HepG2 (cell line): ENCODE results near the gene SLC6A12. TPM values are rescaled to one million over a fixed set of nuclear protein-coding genes. Genes with fewer than 3 reads are reported as not detected.

Experiments
- ATAC-seq: fragments of 200-7000 bp; cut with Tn5 transposase; 3 replicates; pipeline ENCODE4 v1.9.1; 2020; ENCODE audit warnings: mild to moderate bottlenecking, moderate library complexity
- BruUV-seq: library from RNA; stranded (reverse); fragments of 400-500 nt; replicated peaks from 2 replicates; lab custom pipeline; 2021; lab: Mats Ljungman, UMichigan
- CTCF ChIA-PET: fragments of 300-600 bp; formaldehyde crosslinking; extraction: SDS; loops from one replicate; lab custom pipeline; 2021; ENCODE audit warnings: low total read pairs, inconsistent platforms, low intra/inter-chr PET ratio; lab: Yijun Ruan, JAX
- POLR2A ChIA-PET: fragments of 350-600 bp; sonication (Branson Sonifier 250); formaldehyde crosslinking; loops from one replicate; lab custom pipeline; 2020; ENCODE audit warnings: antibody characterized with exemption, inconsistent platforms; lab: Yijun Ruan, JAX
- DNase-seq: peaks from one replicate; pipeline ENCODE4 v3.0.0-alpha.2; 2015; ENCODE audit warnings: low spot score
- FAIRE-seq: peaks from 3 replicates; lab custom pipeline; 2011; peaks lifted over from hg19 to GRCh38; lab: Jason Lieb, UNC
- H2AFZ ChIP-seq: one replicate; pipeline ENCODE4 v1.6.1; 2011; ENCODE audit warnings: low read length, inconsistent platforms
- H3K27ac ChIP-seq: fragments of 300-600 bp; 3 replicates; pipeline ENCODE4 v1.8.0; 2011; ENCODE audit warnings: mixed run types, mild to moderate bottlenecking, mixed read lengths, low read length, inconsistent platforms; ENCODE audit not compliant: insufficient read depth; ENCODE audit errors: extremely low read length
- H3K27me3 ChIP-seq, 2 experiments: fragments of 200-600 bp in 1 of 2; 2 replicates in 1 of 2; 3 replicates in 1 of 2; pipeline versions ENCODE4 v1.6.0 to v1.8.0; 2011; ENCODE audit warnings: low read length in 2 of 2, mild to moderate bottlenecking in 2 of 2, moderate library complexity in 2 of 2, inconsistent platforms in 1 of 2; ENCODE audit not compliant: insufficient read depth in 2 of 2, control insufficient read depth in 1 of 2
- H3K36me3 ChIP-seq, 2 experiments: fragments of 200-600 bp in 1 of 2; replicated peaks in 1 of 2; 2 replicates in 1 of 2; 3 replicates in 1 of 2; pipeline versions ENCODE4 v1.5.1 to v1.8.0; 2011; ENCODE audit warnings: low read length in 2 of 2, inconsistent platforms in 1 of 2; ENCODE audit not compliant: insufficient read depth in 2 of 2, control insufficient read depth in 1 of 2
- H3K4me1 ChIP-seq: 2 replicates; pipeline ENCODE4 v1.5.1; 2012; ENCODE audit warnings: low read length, inconsistent platforms; ENCODE audit not compliant: insufficient read depth
- H3K4me2 ChIP-seq: 2 replicates; pipeline ENCODE4 v1.6.0; 2011; ENCODE audit warnings: low read depth, low read length, inconsistent platforms
- H3K4me3 ChIP-seq, 3 experiments: fragments of 200-600 bp in 1 of 3; sonication (generic), shearing (Covaris generic) in 1 of 3; replicated peaks in 1 of 3; 2 replicates each; pipeline ENCODE4 v1.5.1; 2011 to 2016; ENCODE audit warnings: low read length in 3 of 3, inconsistent platforms in 2 of 3, low read depth in 2 of 3, mild to moderate bottlenecking in 2 of 3, control low read depth in 1 of 3, mixed read lengths in 1 of 3; ENCODE audit not compliant: insufficient read depth in 1 of 3
- H3K79me2 ChIP-seq: one replicate; pipeline ENCODE4 v1.6.1; 2011; ENCODE audit warnings: low read length, inconsistent platforms; ENCODE audit not compliant: insufficient read depth
- H3K9ac ChIP-seq: 2 replicates; pipeline ENCODE4 v1.6.0; 2011; ENCODE audit warnings: mild to moderate bottlenecking, low read depth, low read length, inconsistent platforms; ENCODE audit not compliant: insufficient read depth
- H3K9me3 ChIP-seq: 2 replicates; pipeline ENCODE4 v1.5.1; 2012; ENCODE audit warnings: mild to moderate bottlenecking, low read length
- H4K20me1 ChIP-seq: 2 replicates; pipeline ENCODE4 v1.6.0; 2011; ENCODE audit warnings: inconsistent platforms, mild to moderate bottlenecking, low read length, moderate library complexity; ENCODE audit not compliant: insufficient read depth
- REXO4 ChIP-seq: sonication (generic); formaldehyde crosslinking; IDR thresholded peaks from 2 replicates; pipeline ENCODE4 v1.8.0; 2022; ENCODE audit warnings: missing genetic modification reagents, mild to moderate bottlenecking, borderline replicate concordance
- SMC3 ChIP-seq: IDR thresholded peaks from 2 replicates; pipeline ENCODE4 v1.6.1; 2011; ENCODE audit warnings: low read length, improper control_type of control experiment
- U2AF1 ChIP-seq: fragments of 200-400 bp; formaldehyde crosslinking; optimal IDR thresholded peaks from 2 replicates; pipeline ENCODE3; 2017; ENCODE audit warnings: mild to moderate bottlenecking, low read depth, low read length
- WGBS: methylation state at CpG from one replicate; pipeline ENCODE4 v1.1.6; 2017; ENCODE audit warnings: low lambda C conversion rate; 5-methylcytosine and 5-hydroxymethylcytosine counted together
- in situ Hi-C: cut with HindIII; loops from 2 replicates; pipeline ENCODE4 v1.10.0; 2017; ENCODE audit warnings: low pct_unique_long_range_greater_than_20kb; ENCODE audit not compliant: extremely low pct_ligation_motif_present
- intact Hi-C: fragments of 100-400 bp; cut with micrococcal nuclease; formaldehyde crosslinking; loops from one replicate; pipeline ENCODE4 v1.10.0; 2022; ENCODE audit not compliant: unreplicated experiment
- polyA plus RNA-seq, 8 experiments: library from polyadenylated mRNA; depleted of rRNA in 3 of 8; stranded (reverse) in 7 of 8; unstranded in 1 of 8; fragments of >200 nt; fragmentation: Illumina TruSeq in 4 of 8; extraction: Trizol in 4 of 8; gene quantifications; 2 replicates each; pipeline versions ENCODE4 v1.2.1 to v1.2.3, GENCODE V29; 2011 to 2016; ENCODE audit warnings: low read depth in 4 of 8, missing spikeins in 1 of 8, mixed read lengths in 1 of 8; ENCODE audit not compliant: insufficient read depth in 1 of 8
- total RNA-seq, 5 experiments: library from RNA; depleted of rRNA; stranded (reverse); fragments of >200 nt; fragmentation: Illumina TruSeq; extraction: Trizol; gene quantifications; 2 replicates each; pipeline ENCODE4 v1.2.3, GENCODE V29; 2016; ENCODE audit warnings: low read depth in 1 of 5
- TF ChIP-seq, protein P1 (sequence below): sonication (generic); formaldehyde crosslinking; IDR thresholded peaks from 2 replicates; pipeline ENCODE4 v1.4.0; 2020; ENCODE audit warnings: missing genetic modification reagents
- TF ChIP-seq, protein P2 (sequence below): sonication (generic); formaldehyde crosslinking; IDR thresholded peaks from 2 replicates; pipeline ENCODE4 v1.4.0; 2020; ENCODE audit warnings: missing genetic modification reagents
- TF ChIP-seq, protein P3 (sequence below): sonication (generic); formaldehyde crosslinking; IDR thresholded peaks from 2 replicates; pipeline ENCODE4 v1.4.0; 2020; ENCODE audit warnings: low read depth, missing genetic modification reagents
- TF ChIP-seq, protein P4 (sequence below): sonication (generic); formaldehyde crosslinking; IDR thresholded peaks from 2 replicates; pipeline ENCODE4 v1.4.0; 2020; ENCODE audit warnings: mild to moderate bottlenecking, missing genetic modification reagents

Gene SLC6A12
- total and polyA plus RNA-seq, 2 of the 13 experiments (the other 11 are each of a cell fraction or from before 2014, with no cell fraction given), result 3.7 to 18.8 TPM

DNA sequence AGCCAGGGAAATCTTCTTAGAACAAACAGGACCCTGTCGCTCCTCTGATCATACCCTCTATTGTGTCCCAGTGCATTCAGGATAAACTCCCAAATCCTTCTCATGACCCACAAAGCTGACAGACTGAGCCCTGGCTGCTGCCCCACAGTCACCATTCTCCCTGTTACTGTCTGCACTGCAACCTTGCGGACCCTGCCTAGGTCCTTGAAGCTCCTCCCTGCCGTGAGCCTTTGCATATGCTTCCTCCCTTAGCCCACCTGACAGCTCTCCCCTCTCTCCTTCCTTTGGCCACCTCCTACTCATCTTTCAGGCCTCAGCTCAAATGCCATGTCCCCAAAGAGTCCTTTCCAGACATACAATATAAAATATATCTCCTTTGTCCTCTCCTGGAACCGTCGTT, 62.4 kb downstream of the SLC6A12 start (continued):
- TF ChIP-seq, protein P1, sequence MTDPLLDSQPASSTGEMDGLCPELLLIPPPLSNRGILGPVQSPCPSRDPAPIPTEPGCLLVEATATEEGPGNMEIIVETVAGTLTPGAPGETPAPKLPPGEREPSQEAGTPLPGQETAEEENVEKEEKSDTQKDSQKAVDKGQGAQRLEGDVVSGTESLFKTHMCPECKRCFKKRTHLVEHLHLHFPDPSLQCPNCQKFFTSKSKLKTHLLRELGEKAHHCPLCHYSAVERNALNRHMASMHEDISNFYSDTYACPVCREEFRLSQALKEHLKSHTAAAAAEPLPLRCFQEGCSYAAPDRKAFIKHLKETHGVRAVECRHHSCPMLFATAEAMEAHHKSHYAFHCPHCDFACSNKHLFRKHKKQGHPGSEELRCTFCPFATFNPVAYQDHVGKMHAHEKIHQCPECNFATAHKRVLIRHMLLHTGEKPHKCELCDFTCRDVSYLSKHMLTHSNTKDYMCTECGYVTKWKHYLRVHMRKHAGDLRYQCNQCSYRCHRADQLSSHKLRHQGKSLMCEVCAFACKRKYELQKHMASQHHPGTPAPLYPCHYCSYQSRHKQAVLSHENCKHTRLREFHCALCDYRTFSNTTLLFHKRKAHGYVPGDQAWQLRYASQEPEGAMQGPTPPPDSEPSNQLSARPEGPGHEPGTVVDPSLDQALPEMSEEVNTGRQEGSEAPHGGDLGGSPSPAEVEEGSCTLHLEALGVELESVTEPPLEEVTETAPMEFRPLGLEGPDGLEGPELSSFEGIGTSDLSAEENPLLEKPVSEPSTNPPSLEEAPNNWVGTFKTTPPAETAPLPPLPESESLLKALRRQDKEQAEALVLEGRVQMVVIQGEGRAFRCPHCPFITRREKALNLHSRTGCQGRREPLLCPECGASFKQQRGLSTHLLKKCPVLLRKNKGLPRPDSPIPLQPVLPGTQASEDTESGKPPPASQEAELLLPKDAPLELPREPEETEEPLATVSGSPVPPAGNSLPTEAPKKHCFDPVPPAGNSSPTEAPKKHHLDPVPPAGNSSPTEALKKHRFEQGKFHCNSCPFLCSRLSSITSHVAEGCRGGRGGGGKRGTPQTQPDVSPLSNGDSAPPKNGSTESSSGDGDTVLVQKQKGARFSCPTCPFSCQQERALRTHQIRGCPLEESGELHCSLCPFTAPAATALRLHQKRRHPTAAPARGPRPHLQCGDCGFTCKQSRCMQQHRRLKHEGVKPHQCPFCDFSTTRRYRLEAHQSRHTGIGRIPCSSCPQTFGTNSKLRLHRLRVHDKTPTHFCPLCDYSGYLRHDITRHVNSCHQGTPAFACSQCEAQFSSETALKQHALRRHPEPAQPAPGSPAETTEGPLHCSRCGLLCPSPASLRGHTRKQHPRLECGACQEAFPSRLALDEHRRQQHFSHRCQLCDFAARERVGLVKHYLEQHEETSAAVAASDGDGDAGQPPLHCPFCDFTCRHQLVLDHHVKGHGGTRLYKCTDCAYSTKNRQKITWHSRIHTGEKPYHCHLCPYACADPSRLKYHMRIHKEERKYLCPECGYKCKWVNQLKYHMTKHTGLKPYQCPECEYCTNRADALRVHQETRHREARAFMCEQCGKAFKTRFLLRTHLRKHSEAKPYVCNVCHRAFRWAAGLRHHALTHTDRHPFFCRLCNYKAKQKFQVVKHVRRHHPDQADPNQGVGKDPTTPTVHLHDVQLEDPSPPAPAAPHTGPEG (CRISPR knock-in tag), result no peak
- no peak for TF ChIP-seq SMC3
- TF ChIP-seq, protein P2, sequence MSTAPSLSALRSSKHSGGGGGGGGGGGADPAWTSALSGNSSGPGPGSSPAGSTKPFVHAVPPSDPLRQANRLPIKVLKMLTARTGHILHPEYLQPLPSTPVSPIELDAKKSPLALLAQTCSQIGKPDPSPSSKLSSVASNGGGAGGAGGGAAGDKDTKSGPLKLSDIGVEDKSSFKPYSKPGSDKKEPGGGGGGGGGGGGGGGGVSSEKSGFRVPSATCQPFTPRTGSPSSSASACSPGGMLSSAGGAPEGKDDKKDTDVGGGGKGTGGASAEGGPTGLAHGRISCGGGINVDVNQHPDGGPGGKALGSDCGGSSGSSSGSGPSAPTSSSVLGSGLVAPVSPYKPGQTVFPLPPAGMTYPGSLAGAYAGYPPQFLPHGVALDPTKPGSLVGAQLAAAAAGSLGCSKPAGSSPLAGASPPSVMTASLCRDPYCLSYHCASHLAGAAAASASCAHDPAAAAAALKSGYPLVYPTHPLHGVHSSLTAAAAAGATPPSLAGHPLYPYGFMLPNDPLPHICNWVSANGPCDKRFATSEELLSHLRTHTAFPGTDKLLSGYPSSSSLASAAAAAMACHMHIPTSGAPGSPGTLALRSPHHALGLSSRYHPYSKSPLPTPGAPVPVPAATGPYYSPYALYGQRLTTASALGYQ, result no peak

DNA sequence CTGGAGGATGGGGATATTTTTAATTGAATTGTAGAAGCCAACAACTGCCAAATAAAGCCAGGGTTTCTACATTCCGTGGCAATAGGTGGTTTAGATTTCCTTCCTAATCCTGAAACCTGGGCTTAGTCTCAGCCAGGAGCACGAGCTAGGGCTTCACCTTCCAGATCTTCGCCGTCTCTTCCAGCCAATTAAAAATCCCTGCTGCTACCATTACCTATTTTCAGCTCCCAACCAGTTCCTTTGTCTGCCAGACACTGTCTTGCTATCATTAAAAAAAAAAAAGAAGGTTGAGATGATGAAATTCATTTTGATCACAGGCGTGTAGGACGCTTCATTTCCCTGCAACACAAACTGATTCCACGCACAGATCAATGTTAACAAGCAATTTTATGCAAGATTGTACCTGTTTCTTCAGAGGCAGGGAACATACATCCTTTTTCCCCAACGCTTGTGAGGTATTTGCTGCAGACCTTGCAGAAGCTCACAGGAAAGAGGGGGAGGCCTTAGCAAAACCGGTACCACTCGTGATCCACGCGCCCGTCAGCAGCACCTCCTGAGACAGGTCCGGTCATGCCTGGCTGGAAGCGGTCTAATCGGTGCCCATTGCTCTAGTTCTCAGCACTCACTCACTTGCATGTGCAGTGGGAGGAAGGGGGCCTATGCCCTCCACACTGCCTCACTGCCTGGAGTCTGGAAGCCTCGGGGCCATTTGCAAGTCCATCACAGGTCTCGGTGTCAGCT, 65.1 kb downstream of the SLC6A12 start:
- ATAC-seq (no peak), FAIRE-seq (no peak), DNase-seq (no peak)
- no peak overlapping the region for H3K9ac ChIP-seq
- intact Hi-C loops (no loop called here), in situ Hi-C loops (no loop called here)
- 52% methylated on average over 18 of the region's 18 CpGs for WGBS
- ChIA-PET POLR2A (no interaction called here), CTCF (no interaction called here)
- peaks cover 2 to 17% of the 10 kb centered on the region in 2 experiments; a peak in 2 of 5 replicates for H3K27me3 ChIP-seq
- no peak overlapping the region for H3K27ac ChIP-seq
- no peaks in the 10 kb centered on the region for H3K36me3 ChIP-seq
- H4K20me1 ChIP-seq, result no peaks in the 10 kb centered on the region
- no peaks in the 10 kb centered on the region for H3K9me3 ChIP-seq
- no peak overlapping the region for H3K4me2 ChIP-seq
- H3K79me2 ChIP-seq, result no peaks in the 10 kb centered on the region
- no peak overlapping the region for H2AFZ ChIP-seq
- no peak overlapping the region for H3K4me3 ChIP-seq
- BruUV-seq, result no TSS peak
- H3K4me1 ChIP-seq, result peaks cover 41% of the 10 kb centered on the region
- TF ChIP-seq REXO4 (no peak), U2AF1 (no peak)
- TF ChIP-seq, protein P3, sequence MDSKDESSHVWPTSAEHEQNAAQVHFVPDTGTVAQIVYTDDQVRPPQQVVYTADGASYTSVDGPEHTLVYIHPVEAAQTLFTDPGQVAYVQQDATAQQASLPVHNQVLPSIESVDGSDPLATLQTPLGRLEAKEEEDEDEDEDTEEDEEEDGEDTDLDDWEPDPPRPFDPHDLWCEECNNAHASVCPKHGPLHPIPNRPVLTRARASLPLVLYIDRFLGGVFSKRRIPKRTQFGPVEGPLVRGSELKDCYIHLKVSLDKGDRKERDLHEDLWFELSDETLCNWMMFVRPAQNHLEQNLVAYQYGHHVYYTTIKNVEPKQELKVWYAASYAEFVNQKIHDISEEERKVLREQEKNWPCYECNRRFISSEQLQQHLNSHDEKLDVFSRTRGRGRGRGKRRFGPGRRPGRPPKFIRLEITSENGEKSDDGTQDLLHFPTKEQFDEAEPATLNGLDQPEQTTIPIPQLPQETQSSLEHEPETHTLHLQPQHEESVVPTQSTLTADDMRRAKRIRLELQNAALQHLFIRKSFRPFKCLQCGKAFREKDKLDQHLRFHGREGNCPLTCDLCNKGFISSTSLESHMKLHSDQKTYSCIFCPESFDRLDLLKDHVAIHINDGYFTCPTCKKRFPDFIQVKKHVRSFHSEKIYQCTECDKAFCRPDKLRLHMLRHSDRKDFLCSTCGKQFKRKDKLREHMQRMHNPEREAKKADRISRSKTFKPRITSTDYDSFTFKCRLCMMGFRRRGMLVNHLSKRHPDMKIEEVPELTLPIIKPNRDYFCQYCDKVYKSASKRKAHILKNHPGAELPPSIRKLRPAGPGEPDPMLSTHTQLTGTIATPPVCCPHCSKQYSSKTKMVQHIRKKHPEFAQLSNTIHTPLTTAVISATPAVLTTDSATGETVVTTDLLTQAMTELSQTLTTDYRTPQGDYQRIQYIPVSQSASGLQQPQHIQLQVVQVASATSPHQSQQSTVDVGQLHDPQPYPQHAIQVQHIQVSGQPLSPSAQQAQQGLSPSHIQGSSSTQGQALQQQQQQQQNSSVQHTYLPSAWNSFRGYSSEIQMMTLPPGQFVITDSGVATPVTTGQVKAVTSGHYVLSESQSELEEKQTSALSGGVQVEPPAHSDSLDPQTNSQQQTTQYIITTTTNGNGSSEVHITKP (CRISPR knock-in tag), result no peak
- TF ChIP-seq, protein P4, sequence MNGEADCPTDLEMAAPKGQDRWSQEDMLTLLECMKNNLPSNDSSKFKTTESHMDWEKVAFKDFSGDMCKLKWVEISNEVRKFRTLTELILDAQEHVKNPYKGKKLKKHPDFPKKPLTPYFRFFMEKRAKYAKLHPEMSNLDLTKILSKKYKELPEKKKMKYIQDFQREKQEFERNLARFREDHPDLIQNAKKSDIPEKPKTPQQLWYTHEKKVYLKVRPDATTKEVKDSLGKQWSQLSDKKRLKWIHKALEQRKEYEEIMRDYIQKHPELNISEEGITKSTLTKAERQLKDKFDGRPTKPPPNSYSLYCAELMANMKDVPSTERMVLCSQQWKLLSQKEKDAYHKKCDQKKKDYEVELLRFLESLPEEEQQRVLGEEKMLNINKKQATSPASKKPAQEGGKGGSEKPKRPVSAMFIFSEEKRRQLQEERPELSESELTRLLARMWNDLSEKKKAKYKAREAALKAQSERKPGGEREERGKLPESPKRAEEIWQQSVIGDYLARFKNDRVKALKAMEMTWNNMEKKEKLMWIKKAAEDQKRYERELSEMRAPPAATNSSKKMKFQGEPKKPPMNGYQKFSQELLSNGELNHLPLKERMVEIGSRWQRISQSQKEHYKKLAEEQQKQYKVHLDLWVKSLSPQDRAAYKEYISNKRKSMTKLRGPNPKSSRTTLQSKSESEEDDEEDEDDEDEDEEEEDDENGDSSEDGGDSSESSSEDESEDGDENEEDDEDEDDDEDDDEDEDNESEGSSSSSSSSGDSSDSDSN (CRISPR knock-in tag), result no peak
